Activated T-cell treated with anti-CD3 and anti-CD28 coated beads, Interleukin-2, amount 50 U/mL, for 24 hours (primary cell): ENCODE measurements around the gene SH3RF3.

ENCODE experiments used
- DNase-seq: peaks from one replicate; pipeline ENCODE4 v3.0.0-alpha.2; 2020
- H3K27ac Mint-ChIP-seq: 2 replicates; pipeline ENCODE4 v1.8.0; 2020; ENCODE audit warnings: mild to moderate bottlenecking, mixed read lengths
- H3K27me3 Mint-ChIP-seq: 2 replicates; pipeline ENCODE4 v1.8.0; 2020; ENCODE audit warnings: mixed read lengths
- H3K36me3 Mint-ChIP-seq: 2 replicates; pipeline ENCODE4 v1.8.0; 2020; ENCODE audit warnings: low read depth, mixed read lengths
- H3K4me1 Mint-ChIP-seq: 2 replicates; pipeline ENCODE4 v1.8.0; 2020; ENCODE audit warnings: low read depth, mixed read lengths
- H3K4me3 Mint-ChIP-seq: 2 replicates; pipeline ENCODE4 v1.8.0; 2020; ENCODE audit warnings: mild to moderate bottlenecking, moderate library complexity, mixed read lengths
- H3K9me3 Mint-ChIP-seq: 2 replicates; pipeline ENCODE4 v1.8.0; 2020; ENCODE audit warnings: mixed read lengths

SH3RF3 gene

DNA sequence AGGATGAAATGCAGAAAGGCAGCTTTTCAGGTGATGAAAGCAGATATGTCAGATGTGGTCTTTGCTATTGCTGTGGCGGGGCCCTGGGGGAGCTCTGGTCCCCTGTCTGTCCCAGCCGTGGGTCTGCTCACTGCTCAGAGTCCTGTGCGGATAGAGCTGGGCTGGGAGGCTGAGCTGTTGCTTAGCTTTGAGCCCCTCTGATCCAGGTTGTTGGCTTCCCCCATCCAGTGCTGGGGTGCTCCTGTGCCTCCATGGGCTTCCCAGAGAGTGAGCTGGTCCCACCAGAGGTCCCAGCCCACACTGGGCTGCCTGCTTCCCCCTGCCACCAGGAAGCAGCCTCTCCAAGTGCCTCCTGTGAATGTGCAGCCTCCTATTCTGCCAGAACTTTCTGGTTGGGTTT, 55.4 kb downstream of the SH3RF3 start:
- H3K9me3 Mint-ChIP-seq, result peaks cover 7% of the 10 kb centered on the region
- H3K36me3 Mint-ChIP-seq, result no peaks in the 10 kb centered on the region
- no peak overlapping the region for H3K4me3 Mint-ChIP-seq
- H3K4me1 Mint-ChIP-seq, result peaks cover 9% of the 10 kb centered on the region
- DNase-seq, result no peak
- no peaks in the 10 kb centered on the region for H3K27me3 Mint-ChIP-seq
- no peak overlapping the region for H3K27ac Mint-ChIP-seq

DNA sequence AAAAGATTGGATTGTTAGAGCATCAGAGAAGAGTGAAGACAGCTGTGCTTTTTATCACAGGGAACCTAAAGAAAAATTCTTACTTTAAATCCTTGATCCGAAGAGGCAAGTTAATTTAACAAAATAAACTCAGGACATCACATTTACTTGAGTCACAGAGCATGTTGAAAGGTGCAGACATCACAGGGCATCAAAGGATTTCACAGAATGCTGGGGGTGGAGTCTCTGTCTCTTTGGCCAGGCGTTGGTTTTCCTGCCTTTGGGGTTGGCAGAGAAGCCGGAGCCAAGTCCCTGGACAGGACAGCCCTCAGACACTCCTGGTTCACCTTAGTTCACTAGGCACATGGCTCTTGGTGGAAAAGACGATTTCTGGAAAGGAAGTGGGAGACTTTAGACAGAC, 56.3 kb downstream of the SH3RF3 start:
- Mint-ChIP-seq H3K4me1 (peaks cover 9% of the 10 kb centered on the region), H3K9me3 (no peaks in the 10 kb centered on the region), H3K27ac (no peak overlapping the region), H3K27me3 (no peaks in the 10 kb centered on the region), H3K36me3 (no peaks in the 10 kb centered on the region), H3K4me3 (no peak overlapping the region)
- DNase-seq, result no peak

DNA sequence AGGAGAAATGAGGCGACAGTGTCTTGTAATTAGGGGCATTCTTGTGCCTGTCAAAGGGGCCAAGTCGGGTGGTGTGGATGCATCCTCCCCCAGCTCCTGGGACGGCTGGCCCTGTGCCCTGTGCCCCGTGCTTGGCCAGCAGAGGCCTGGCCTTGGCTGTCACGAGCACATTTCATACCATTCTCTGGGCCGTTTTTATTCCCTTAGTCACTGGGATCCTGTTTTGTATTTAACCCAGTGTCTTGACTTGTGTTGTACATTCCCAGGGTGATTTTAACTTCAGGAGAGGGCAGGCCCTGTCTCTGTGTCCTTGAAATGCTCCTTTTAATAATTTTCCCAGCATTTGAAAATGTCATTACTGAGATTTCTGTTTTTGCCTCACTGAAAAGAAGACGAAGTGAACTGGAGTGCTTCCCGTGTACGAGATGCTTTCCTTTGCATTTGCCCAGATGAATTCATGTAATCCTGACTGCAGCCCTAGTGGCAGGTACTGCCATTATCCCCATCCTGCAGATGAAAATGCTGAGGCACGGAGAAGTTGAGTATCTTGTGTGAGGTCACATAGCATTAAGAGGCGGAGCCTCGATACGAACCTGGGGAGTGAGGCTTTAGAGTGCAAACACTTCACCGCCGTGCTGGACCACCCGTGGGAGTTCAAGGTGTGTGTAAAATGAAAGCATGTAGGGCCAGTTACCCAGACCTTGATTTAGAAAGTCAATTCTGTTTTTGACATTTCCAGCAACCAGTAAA, 57.0 kb downstream of the SH3RF3 start:
- H3K27ac Mint-ChIP-seq, result no peak overlapping the region
- DNase-seq, result no peak
- H3K9me3 Mint-ChIP-seq, result no peaks in the 10 kb centered on the region
- H3K4me1 Mint-ChIP-seq, result peaks cover 9% of the 10 kb centered on the region
- no peaks in the 10 kb centered on the region for H3K27me3 Mint-ChIP-seq
- no peak overlapping the region for H3K4me3 Mint-ChIP-seq
- H3K36me3 Mint-ChIP-seq, result no peaks in the 10 kb centered on the region

DNA sequence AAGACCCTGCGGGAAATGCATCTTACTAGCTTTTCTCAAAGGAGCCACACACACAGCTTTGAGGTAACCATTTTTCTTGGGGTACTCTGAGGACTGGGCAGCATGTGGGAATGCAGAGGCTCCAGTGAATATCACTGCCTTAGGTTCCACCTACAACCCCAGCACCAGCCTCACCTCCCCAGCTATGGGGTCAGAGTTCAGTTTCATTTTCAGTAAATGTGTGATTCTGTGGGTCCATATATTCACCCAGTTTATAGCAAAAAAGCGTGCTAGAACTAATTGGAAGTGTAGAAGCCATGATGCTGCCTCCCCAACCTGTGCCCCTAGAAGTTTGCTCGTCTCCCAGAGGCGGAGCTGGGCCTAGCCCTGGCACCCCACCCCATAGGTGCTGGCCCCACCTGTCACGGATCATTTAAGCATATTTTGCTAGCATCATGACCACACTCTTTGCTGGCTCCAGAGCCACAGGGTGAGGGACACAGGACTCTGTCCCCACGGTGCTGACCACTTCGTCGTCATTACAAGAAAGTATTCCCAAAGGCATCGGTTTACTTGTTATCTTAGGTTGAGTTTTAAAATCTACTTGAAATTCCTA, 57.7 kb downstream of the SH3RF3 start:
- H3K27me3 Mint-ChIP-seq, result peaks cover under 1% of the 10 kb centered on the region
- H3K9me3 Mint-ChIP-seq, result no peaks in the 10 kb centered on the region
- H3K36me3 Mint-ChIP-seq, result no peaks in the 10 kb centered on the region
- no peak overlapping the region for H3K4me3 Mint-ChIP-seq
- peaks cover 9% of the 10 kb centered on the region for H3K4me1 Mint-ChIP-seq
- no peak overlapping the region for H3K27ac Mint-ChIP-seq
- no peak for DNase-seq

DNA sequence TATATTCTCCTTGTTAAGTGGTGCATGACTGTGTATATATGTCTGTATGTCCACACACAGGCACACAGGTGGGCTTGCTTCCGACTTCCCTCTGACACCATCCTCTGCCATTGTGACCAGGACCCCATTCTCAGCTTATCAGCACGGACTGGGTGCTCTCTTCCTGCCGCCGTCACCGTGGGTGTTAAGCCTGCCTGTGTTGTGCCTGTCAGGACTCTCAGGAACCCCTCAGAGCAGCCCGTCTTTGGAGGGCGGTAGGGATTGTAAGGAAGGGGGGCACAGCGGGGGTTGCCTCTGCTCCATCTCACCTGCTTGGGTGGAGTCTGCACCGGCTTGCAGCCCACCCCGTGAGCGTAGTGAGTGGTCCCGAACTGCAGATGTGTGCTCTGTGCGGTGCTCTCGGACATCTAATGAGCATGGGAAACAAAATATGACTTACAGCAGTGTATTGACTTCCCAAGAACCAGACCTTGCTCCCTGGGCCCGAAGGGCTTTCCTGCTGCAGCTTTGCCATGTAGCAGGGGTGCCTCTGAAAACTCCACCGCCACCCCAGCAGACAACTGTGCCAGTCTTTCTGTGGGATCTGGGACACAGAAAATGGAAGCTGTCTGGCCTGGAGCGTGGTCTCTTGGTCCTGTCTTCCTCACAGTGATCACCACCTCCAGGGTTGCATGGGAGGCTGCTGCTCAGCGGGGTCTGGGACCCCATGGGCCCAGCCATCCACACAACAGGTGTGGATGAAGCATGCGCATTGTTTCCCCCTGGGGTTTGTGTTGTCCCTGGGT, 58.9 kb downstream of the SH3RF3 start:
- Mint-ChIP-seq H3K9me3 (no peaks in the 10 kb centered on the region), H3K36me3 (no peaks in the 10 kb centered on the region), H3K4me3 (no peak overlapping the region), H3K27me3 (peaks cover 4% of the 10 kb centered on the region), H3K27ac (no peak overlapping the region), H3K4me1 (peaks cover 9% of the 10 kb centered on the region)
- no peak for DNase-seq

DNA sequence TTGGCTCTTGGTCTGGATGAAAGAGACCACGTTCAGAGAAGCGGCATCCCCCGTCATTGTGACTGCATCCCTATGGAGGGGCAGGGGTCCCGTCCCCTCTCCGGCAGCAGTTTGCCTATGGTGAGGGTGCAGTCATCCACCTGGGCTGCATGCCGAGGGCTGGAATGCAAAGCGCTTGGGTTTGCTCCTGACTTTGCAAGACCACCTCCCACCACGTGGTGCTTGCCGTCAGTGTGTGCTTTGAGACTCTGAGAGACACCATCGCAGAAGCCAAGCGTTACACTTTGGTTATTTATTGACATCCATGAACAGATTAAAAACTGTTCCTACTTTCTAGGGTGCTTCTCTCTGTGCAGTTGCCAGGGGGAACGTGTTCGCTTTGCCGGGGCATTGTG, 59.5 kb downstream of the SH3RF3 start:
- peaks cover 6% of the 10 kb centered on the region for H3K27me3 Mint-ChIP-seq
- H3K4me3 Mint-ChIP-seq, result no peak overlapping the region
- DNase-seq, result peak; percentile 21
- no peaks in the 10 kb centered on the region for H3K9me3 Mint-ChIP-seq
- peaks cover 5% of the 10 kb centered on the region for H3K4me1 Mint-ChIP-seq
- no peak overlapping the region for H3K27ac Mint-ChIP-seq
- H3K36me3 Mint-ChIP-seq, result no peaks in the 10 kb centered on the region

DNA sequence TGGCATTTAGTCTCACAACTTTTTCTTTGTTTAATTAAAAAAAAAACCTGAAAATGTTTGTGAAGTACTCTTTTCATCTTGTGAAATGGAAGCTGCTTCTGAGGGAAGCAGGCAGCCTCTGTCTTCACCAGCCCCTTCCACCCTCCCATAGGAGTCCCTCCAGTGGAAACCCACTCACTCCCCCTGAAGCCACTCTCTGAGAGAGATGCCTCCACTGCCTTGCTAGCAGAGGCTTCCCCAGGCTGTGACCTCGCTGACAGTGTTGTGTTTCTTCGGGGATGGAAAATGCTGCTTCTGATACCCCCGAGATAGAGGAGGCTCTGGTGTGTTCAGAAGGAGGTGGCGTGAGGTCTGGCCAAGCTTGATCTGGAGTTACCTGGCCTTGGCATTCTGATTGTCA, 59.9 kb downstream of the SH3RF3 start:
- H3K27ac Mint-ChIP-seq, result no peak overlapping the region
- peaks cover 7% of the 10 kb centered on the region for H3K27me3 Mint-ChIP-seq
- H3K4me1 Mint-ChIP-seq, result peaks cover 5% of the 10 kb centered on the region
- H3K4me3 Mint-ChIP-seq, result no peak overlapping the region
- DNase-seq, result peak; percentile 19
- H3K36me3 Mint-ChIP-seq, result no peaks in the 10 kb centered on the region
- H3K9me3 Mint-ChIP-seq, result no peaks in the 10 kb centered on the region

DNA sequence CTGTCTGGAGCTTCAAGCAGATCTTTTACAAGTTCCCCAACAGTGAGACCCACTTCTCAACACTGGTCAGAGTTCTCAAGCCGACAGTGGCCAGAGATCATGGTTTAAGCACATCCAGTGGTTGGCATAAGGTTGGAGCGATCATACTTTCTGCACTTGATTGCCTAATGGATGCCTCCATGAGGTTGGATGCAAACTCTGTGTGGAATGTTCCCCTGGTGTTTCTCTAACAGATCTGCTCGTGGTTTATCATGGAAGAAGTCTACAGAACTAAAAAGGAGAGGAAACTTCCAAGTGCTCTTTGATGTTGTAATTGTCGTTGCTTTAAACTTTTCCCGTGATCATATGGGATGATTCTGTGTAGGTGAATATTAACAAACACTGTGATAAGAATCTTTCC, 60.7 kb downstream of the SH3RF3 start:
- H3K36me3 Mint-ChIP-seq, result no peaks in the 10 kb centered on the region
- H3K9me3 Mint-ChIP-seq, result no peaks in the 10 kb centered on the region
- peaks cover 7% of the 10 kb centered on the region for H3K27me3 Mint-ChIP-seq
- no peak overlapping the region for H3K27ac Mint-ChIP-seq
- no peak overlapping the region for H3K4me3 Mint-ChIP-seq
- H3K4me1 Mint-ChIP-seq, result peaks cover 5% of the 10 kb centered on the region
- DNase-seq, result no peak

DNA sequence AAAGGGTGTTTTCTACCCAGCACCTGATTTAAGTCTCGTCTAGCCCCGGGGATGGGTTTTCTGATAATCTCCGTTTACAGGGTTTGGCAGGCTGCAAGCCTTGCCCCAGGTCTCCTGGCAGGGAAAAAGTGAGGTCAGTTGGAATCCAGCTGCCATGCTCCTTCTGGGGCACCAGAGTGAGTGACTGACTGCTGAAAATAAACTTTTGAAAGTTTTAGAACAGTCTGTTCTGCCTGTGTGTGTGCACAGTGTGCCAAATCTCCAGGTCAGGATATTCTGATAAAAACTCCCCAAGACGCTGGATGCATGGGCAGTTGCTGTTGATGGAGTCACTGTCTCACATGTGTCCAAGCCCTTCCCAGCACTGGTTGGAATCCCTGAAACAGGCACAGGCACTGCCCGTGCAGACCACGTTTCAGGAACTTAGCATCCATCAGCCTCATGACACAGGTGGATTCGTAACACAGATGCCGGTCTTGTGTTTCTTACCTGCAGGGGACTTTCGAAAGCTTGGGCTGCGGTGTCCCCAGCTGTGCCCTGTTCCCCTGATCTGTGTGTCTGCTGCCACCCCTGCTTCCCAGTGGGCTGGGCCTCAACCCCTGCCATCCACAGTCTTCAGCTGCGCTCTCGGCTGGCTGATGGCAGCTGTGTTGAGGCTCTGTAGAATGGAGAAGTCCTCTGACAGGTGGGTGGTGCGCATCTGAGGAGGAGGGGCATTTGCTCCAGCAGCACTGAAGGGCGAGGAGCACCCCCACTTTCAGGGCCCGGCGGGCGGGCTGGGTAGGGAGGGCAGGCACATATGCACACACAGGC, 65.0 kb downstream of the SH3RF3 start:
- H3K27me3 Mint-ChIP-seq, result peaks cover 7% of the 10 kb centered on the region
- no peak for DNase-seq

DNA sequence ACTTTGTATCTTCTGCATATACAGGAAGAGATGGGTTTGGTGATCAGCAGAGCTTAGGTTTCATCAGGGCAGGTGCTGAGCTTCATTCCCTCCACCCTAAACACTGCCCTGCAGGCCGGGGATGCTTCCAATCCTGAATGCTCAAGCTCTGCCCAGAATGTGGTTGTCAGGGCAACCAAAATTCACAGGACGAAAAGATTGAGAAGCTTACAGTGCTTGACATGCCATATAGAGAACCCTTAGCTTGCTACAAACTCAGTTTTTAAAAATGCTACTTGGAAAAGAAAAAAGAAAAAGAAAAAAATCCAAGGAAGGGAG, 65.6 kb downstream of the SH3RF3 start:
- Mint-ChIP-seq H3K27me3 (peaks cover 7% of the 10 kb centered on the region), H3K4me1 (no peaks in the 10 kb centered on the region), H3K27ac (no peak overlapping the region), H3K36me3 (no peaks in the 10 kb centered on the region), H3K4me3 (no peak overlapping the region), H3K9me3 (no peaks in the 10 kb centered on the region)
- DNase-seq, result no peak

More for the DNA sequence above, 65.0 kb downstream of the SH3RF3 start:
- Mint-ChIP-seq H3K9me3 (no peaks in the 10 kb centered on the region), H3K4me3 (no peak overlapping the region), H3K36me3 (no peaks in the 10 kb centered on the region), H3K4me1 (no peaks in the 10 kb centered on the region), H3K27ac (no peak overlapping the region)

DNA sequence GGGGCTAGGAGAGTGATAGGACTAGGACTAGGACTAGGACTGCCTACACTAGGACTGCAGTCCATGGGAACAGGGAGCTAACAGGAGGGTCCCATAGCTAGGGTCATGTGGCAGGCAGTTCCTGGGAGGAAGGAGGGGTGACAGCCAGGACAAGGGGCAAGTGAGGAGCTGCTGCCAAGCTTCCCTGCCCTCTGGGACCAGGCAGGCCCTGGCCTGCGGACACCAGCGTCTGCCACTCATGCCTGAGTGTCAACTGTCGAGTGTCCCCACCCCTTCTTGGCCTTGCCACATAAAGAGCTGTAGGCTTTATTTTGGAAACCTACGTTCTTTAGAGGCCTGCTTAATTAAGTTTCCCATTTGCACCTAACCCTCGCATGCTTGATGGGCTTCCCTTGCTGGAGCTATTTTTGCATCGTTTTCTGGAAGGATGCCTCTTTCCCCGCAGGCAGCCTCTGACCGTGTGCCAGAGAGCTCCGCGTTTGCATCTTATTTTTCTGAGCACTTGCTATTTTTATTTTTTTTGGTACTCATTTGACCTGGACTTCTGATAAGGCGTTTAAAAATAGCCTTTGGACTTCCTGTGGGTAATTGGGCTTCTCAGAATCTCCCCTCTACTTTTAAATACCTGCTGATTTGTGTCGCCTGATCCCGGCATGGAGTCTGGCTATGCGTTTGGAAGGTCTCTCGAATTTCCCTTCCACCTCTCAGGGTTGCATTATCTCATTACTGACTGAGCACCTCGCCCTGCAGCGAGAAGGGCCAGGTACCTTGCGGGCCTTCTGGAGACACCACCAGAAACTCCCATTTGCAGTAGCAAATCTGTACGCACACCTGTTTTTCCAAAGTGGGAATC, 66.4 kb downstream of the SH3RF3 start:
- Mint-ChIP-seq H3K4me1 (no peaks in the 10 kb centered on the region), H3K27me3 (peaks cover 7% of the 10 kb centered on the region), H3K4me3 (no peak overlapping the region), H3K27ac (no peak overlapping the region), H3K9me3 (no peaks in the 10 kb centered on the region), H3K36me3 (no peaks in the 10 kb centered on the region)
- peak; percentile 11 for DNase-seq

DNA sequence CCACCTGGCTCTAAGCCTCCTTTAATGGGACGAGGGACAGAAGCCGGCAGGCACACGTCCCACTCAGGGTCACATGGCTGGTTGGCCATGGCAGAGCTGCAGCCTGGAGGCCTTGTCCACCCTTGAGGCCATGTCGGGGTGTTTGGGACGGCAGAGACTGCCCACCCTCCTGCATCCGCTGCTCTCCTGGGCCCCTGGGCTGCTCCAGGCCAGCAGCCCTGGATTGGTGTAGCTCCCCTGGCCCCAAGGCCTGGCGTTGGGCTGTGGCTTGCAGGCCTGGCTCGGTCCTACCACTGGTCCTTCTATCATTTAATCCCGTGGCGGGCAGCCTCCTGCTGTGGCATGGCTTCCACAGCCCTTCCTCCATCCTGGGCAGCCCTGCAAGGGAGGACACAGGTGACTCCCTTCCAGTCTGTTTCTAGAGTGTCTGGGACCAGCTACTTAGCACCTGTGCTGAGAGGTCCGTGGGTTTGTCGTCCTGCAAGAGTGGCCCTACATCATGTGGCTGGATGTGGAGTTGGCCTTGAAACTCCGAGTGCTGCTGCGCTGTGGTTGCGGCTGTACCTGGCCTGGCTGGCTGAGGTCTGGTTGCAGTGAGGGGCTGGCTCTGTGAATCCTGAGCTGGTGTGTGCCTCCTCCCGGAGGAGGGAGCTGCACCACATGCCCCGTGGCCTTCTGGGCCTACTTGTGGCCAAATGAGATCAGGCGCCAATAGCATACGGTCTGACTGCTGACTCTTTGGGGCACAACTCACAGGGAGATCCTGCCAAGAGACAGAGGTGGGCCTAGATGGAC, 67.3 kb downstream of the SH3RF3 start:
- Mint-ChIP-seq H3K9me3 (no peaks in the 10 kb centered on the region), H3K4me1 (no peaks in the 10 kb centered on the region), H3K36me3 (no peaks in the 10 kb centered on the region), H3K27ac (no peak overlapping the region), H3K4me3 (no peak overlapping the region), H3K27me3 (peaks cover 7% of the 10 kb centered on the region)
- peak; percentile 20 for DNase-seq
